WERI-Rb-1 (cell line): Measurements from ENCODE around the gene THRB.

ENCODE experiments used
- DNase-seq: peaks from one replicate; pipeline ENCODE4 v3.0.0-alpha.2; 2020
- H3K27ac ChIP-seq: fragments of 250-450 bp; sonication (Bioruptor Pico); 2 replicates; pipeline ENCODE4 v1.5.1; 2020; ENCODE audit warnings: mild to moderate bottlenecking, moderate library complexity
- H3K27me3 ChIP-seq: fragments of 250-450 bp; sonication (Bioruptor Pico); 2 replicates; pipeline ENCODE4 v1.5.1; 2021; ENCODE audit warnings: mild to moderate bottlenecking, low read depth, moderate library complexity; ENCODE audit not compliant: insufficient read depth, severe bottlenecking
- H3K36me3 ChIP-seq: fragments of 250-450 bp; sonication (Bioruptor Pico); 2 replicates; pipeline ENCODE4 v1.5.1; 2020; ENCODE audit warnings: mild to moderate bottlenecking, moderate library complexity
- H3K4me3 ChIP-seq: 2 replicates; pipeline ENCODE4 v1.5.1; 2011; ENCODE audit warnings: low read depth, mild to moderate bottlenecking, control low read depth, low read length
- H3K9me3 ChIP-seq: fragments of 250-450 bp; sonication (Bioruptor Pico); 2 replicates; pipeline ENCODE4 v1.5.1; 2021; ENCODE audit warnings: mild to moderate bottlenecking, moderate library complexity; ENCODE audit not compliant: severe bottlenecking
- TF ChIP-seq, protein P1 (sequence below): IDR thresholded peaks from 2 replicates; pipeline ENCODE4 v1.5.1; 2011; ENCODE audit warnings: low read depth, mild to moderate bottlenecking, control low read depth, inconsistent platforms, low read length

Gene THRB

GRCh38 chr3:24145981-24146822 lies 348.4 kb downstream of the THRB start:
- peak; percentile 76 for DNase-seq
- Histone ChIP-seq H3K36me3 (peaks cover 90% of the 10 kb centered on the region), H3K4me3 (no peak overlapping the region), H3K27ac (peak overlapping the region; percentile 78), H3K9me3 (no peaks in the 10 kb centered on the region), H3K27me3 (no peaks in the 10 kb centered on the region)
- TF ChIP-seq, protein P1, sequence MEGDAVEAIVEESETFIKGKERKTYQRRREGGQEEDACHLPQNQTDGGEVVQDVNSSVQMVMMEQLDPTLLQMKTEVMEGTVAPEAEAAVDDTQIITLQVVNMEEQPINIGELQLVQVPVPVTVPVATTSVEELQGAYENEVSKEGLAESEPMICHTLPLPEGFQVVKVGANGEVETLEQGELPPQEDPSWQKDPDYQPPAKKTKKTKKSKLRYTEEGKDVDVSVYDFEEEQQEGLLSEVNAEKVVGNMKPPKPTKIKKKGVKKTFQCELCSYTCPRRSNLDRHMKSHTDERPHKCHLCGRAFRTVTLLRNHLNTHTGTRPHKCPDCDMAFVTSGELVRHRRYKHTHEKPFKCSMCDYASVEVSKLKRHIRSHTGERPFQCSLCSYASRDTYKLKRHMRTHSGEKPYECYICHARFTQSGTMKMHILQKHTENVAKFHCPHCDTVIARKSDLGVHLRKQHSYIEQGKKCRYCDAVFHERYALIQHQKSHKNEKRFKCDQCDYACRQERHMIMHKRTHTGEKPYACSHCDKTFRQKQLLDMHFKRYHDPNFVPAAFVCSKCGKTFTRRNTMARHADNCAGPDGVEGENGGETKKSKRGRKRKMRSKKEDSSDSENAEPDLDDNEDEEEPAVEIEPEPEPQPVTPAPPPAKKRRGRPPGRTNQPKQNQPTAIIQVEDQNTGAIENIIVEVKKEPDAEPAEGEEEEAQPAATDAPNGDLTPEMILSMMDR, result no peak

DNA sequence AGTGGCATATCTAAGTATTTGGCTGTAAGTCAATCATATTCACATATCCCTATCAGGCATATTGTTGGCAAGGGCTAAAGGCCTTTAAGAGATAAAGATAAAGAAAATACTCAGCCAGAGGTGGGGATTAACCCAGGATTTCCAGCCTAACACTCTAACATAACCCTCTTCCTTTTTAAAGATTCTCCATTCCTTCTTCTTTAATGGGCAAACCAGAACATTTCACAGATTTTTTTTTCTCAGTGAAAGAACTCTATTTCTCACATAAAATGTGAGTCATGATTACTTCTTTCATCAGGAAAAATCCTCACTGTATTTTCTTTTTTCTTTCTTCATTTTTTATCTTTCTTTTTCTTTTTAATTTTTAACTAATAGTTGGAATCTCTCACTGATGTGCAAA lies 349.2 kb downstream of the THRB start:
- Histone ChIP-seq H3K4me3 (no peak overlapping the region), H3K9me3 (no peaks in the 10 kb centered on the region), H3K27me3 (no peaks in the 10 kb centered on the region)

GRCh38 chr3:24142127-24142526 lies 352.5 kb downstream of the THRB start:
- Histone ChIP-seq H3K36me3 (peaks cover 91% of the 10 kb centered on the region), H3K27ac (no peak overlapping the region), H3K27me3 (no peaks in the 10 kb centered on the region), H3K9me3 (no peaks in the 10 kb centered on the region), H3K4me3 (no peak overlapping the region)
- DNase-seq, result no peak
- TF ChIP-seq, protein P1, result no peak

More for the DNA sequence above, 349.2 kb downstream of the THRB start:
- Histone ChIP-seq H3K27ac (peak overlapping the region; percentile 78), H3K36me3 (peaks cover 91% of the 10 kb centered on the region)
- no peak for DNase-seq
- TF ChIP-seq, protein P1, result no peak

DNA sequence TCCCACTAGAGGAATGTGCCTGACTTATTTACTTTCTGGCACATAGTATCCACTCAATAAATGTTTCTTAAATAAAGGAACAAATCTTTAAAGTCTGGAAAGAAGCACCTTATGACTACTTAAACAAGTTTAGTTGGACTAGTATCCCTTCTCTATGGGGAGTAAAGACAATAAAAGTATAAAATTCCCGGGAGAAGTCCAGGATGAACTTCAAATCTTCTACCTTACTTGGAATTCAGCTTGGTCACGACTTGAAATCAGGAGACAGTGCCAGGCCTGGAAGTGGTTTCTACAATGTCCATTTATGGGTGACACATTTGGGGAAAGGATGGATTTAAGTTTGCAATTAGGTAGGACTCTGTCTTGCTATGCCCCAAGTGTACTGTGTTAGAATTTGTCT lies 353.1 kb downstream of the THRB start:
- Histone ChIP-seq H3K27ac (no peak overlapping the region), H3K9me3 (no peaks in the 10 kb centered on the region), H3K36me3 (peaks cover 92% of the 10 kb centered on the region), H3K4me3 (no peak overlapping the region), H3K27me3 (no peaks in the 10 kb centered on the region)
- TF ChIP-seq, protein P1, result no peak
- no peak for DNase-seq

GRCh38 chr3:24139463-24140412 lies 354.9 kb downstream of the THRB start:
- H3K27ac ChIP-seq, result no peak overlapping the region
- no peak for DNase-seq
- no peak overlapping the region for H3K4me3 ChIP-seq
- peaks cover 98% of the 10 kb centered on the region for H3K36me3 ChIP-seq
- H3K27me3 ChIP-seq, result no peaks in the 10 kb centered on the region
- H3K9me3 ChIP-seq, result no peaks in the 10 kb centered on the region
- TF ChIP-seq, protein P1, result no peak
